IMR-90 (cell line): ENCODE measurements around the gene VPS39.

Experiments used
- BHLHE40 ChIP-seq: fragments of 150-350 bp; IDR thresholded peaks from 2 replicates; pipeline ENCODE4 v1.6.1; 2016; ENCODE audit warnings: mild to moderate bottlenecking, low read depth, low read length
- CEBPB ChIP-seq: IDR thresholded peaks from 2 replicates; pipeline ENCODE4 v1.6.1; 2012; ENCODE audit warnings: low read depth, low read length, improper control_type of control experiment
- CHD1 ChIP-seq: IDR thresholded peaks from 2 replicates; pipeline ENCODE4 v1.6.1; 2012; ENCODE audit warnings: low read depth, low read length, improper control_type of control experiment
- FOS ChIP-seq: fragments of 150-350 bp; IDR thresholded peaks from 2 replicates; pipeline ENCODE4 v1.6.1; 2016; ENCODE audit warnings: low read depth, low read length
- MAFK ChIP-seq: IDR thresholded peaks from 2 replicates; pipeline ENCODE4 v1.6.1; 2012; ENCODE audit warnings: low read depth, low read length, improper control_type of control experiment
- MAZ ChIP-seq: IDR thresholded peaks from 2 replicates; pipeline ENCODE4 v1.6.1; 2012; ENCODE audit warnings: low read depth, mild to moderate bottlenecking, low read length, improper control_type of control experiment, moderate library complexity, borderline replicate concordance
- MXI1 ChIP-seq: IDR thresholded peaks from 2 replicates; pipeline ENCODE4 v1.6.1; 2012; ENCODE audit warnings: low read depth, mild to moderate bottlenecking, low read length, moderate library complexity, borderline replicate concordance
- POLR2A ChIP-seq: IDR thresholded peaks from 2 replicates; pipeline ENCODE4 v1.6.1; 2012; ENCODE audit warnings: mild to moderate bottlenecking, low read depth, low read length
- RAD21 ChIP-seq: IDR thresholded peaks from 2 replicates; pipeline ENCODE4 v1.6.1; 2012; ENCODE audit warnings: low read length, improper control_type of control experiment
- RCOR1 ChIP-seq: IDR thresholded peaks from 2 replicates; pipeline ENCODE4 v1.6.1; 2012; ENCODE audit warnings: mild to moderate bottlenecking, low read length, improper control_type of control experiment; ENCODE audit not compliant: insufficient replicate concordance
- RFX5 ChIP-seq: IDR thresholded peaks from 2 replicates; pipeline ENCODE4 v1.8.0; 2012; ENCODE audit warnings: low read depth, mild to moderate bottlenecking, low read length, moderate library complexity
- TF ChIP-seq, protein P1 (sequence below): conservative IDR thresholded peaks from 2 replicates; pipeline ENCODE4 v1.5.1; 2012; ENCODE audit warnings: mild to moderate bottlenecking, low read depth, low read length, improper control_type of control experiment
- TF ChIP-seq, protein P2 (sequence below): fragments of 150-350 bp; IDR thresholded peaks from 2 replicates; pipeline ENCODE4 v1.6.1; 2017; ENCODE audit warnings: mild to moderate bottlenecking, antibody characterized with exemption, low read length, low read depth
- TF ChIP-seq, protein P3 (sequence below): fragments of 150-350 bp; IDR thresholded peaks from 2 replicates; pipeline ENCODE4 v1.6.1; 2016; ENCODE audit warnings: low read depth, mild to moderate bottlenecking, low read length, moderate library complexity, borderline replicate concordance

DNA sequence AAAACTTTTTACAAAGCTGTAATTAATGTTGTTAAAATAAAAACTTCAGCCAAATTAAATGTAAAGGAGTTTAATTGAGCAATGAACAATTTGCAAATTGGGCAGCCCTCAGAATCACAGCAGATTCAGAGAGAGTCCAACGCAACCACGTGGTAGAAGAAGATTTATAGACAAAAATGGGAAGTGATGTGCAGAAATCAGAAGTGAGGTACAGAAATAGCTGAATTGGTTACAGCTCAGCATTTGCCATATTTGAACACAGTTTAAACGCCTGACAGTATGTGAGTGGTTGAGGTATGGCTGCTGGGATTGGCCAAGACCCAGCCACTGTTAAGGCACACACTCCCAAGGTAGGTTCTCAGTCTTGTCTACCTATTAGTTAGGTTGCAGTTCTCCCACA, 99.3 kb downstream of the VPS39 start:
- TF ChIP-seq POLR2A (no peak), FOS (no peak), MXI1 (no peak), MAFK (no peak), RCOR1 (no peak), CEBPB (no peak), RFX5 (no peak), CHD1 (no peak), BHLHE40 (no peak), RAD21 (no peak), MAZ (no peak)
- TF ChIP-seq, protein P1, sequence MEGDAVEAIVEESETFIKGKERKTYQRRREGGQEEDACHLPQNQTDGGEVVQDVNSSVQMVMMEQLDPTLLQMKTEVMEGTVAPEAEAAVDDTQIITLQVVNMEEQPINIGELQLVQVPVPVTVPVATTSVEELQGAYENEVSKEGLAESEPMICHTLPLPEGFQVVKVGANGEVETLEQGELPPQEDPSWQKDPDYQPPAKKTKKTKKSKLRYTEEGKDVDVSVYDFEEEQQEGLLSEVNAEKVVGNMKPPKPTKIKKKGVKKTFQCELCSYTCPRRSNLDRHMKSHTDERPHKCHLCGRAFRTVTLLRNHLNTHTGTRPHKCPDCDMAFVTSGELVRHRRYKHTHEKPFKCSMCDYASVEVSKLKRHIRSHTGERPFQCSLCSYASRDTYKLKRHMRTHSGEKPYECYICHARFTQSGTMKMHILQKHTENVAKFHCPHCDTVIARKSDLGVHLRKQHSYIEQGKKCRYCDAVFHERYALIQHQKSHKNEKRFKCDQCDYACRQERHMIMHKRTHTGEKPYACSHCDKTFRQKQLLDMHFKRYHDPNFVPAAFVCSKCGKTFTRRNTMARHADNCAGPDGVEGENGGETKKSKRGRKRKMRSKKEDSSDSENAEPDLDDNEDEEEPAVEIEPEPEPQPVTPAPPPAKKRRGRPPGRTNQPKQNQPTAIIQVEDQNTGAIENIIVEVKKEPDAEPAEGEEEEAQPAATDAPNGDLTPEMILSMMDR: no peak
- TF ChIP-seq, protein P2, sequence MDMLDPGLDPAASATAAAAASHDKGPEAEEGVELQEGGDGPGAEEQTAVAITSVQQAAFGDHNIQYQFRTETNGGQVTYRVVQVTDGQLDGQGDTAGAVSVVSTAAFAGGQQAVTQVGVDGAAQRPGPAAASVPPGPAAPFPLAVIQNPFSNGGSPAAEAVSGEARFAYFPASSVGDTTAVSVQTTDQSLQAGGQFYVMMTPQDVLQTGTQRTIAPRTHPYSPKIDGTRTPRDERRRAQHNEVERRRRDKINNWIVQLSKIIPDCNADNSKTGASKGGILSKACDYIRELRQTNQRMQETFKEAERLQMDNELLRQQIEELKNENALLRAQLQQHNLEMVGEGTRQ: no peak
- TF ChIP-seq, protein P3, sequence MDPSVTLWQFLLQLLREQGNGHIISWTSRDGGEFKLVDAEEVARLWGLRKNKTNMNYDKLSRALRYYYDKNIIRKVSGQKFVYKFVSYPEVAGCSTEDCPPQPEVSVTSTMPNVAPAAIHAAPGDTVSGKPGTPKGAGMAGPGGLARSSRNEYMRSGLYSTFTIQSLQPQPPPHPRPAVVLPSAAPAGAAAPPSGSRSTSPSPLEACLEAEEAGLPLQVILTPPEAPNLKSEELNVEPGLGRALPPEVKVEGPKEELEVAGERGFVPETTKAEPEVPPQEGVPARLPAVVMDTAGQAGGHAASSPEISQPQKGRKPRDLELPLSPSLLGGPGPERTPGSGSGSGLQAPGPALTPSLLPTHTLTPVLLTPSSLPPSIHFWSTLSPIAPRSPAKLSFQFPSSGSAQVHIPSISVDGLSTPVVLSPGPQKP: no peak
